Measurements from ENCODE around the gene VMP1.
"Not testable (repeated sequence)": the region's sequence is repeated elsewhere in the genome, so short reads cannot be mapped to it uniquely, and the experiment has no call there.

The VMP1 gene

GRCh38 chr17:59839651-59840328 is 132.3 kb downstream of the VMP1 start:
- H3K36me3 ChIP-seq, result peaks cover 0 to 28% (median 0%) of the 10 kb centered on the region in 3 donors
- intact Hi-C loops (cut with DNase I; ENCODE audit: low total_unique reads), result loop anchor here (2.0 kb wide), 1 partner anchor 87 kb away; no protein-coding TSS in a partner anchor
- no peak for DNase-seq
- H3K4me3 ChIP-seq, result peak overlapping the region; percentile 63
- H3K9me3 ChIP-seq, result no peaks in the 10 kb centered on the region
- H3K4me1 ChIP-seq, result peaks cover 4 to 65% (median 17%) of the 10 kb centered on the region in 4 donors
- no peak for TF ChIP-seq CTCF (IDR thresholded peaks at IDR 0.05)
- H3K27me3 ChIP-seq, result no peaks in the 10 kb centered on the region
- H3K27ac ChIP-seq, result peak overlapping the region; percentile 88 to 89

- Histone ChIP-seq H3K4me1 (peaks cover 4 to 72% (median 24%) of the 10 kb centered on the region in 4 donors), H3K9me3 (no peaks in the 10 kb centered on the region), H3K4me3 (peak overlapping the region; percentile 63), H3K36me3 (peaks cover 0 to 28% (median 0%) of the 10 kb centered on the region in 3 donors), H3K27ac (peak overlapping the region; percentile 88 to 89), H3K27me3 (no peaks in the 10 kb centered on the region)
- TF ChIP-seq CTCF (IDR thresholded peaks at IDR 0.05), result no peak
- intact Hi-C loops (cut with DNase I; ENCODE audit: low total_unique reads), result no loop called here
- no peak for DNase-seq
Observed at GRCh38 chr17:59840329-59841090, 133.1 kb downstream of the VMP1 start.

- H3K9me3 ChIP-seq; DNase-seq; intact Hi-C loops (cut with DNase I; ENCODE audit: low total_unique reads); H3K27me3 ChIP-seq: not testable (repeated sequence)
- peaks cover 0 to 28% (median 0%) of the 10 kb centered on the region in 3 donors for H3K36me3 ChIP-seq
- H3K4me3 ChIP-seq, result peak overlapping the region; percentile 63
- H3K4me1 ChIP-seq, result peaks cover 4 to 78% (median 30%) of the 10 kb centered on the region in 4 donors
- H3K27ac ChIP-seq, result peak overlapping the region; percentile 88 to 89
Observed at GRCh38 chr17:59841091-59841881, 133.8 kb downstream of the VMP1 start.

GRCh38 chr17:59841882-59842263 is 134.4 kb downstream of the VMP1 start:
- Histone ChIP-seq H3K36me3 (peaks cover 0 to 28% (median 0%) of the 10 kb centered on the region in 3 donors), H3K4me1 (peaks cover 1 to 78% (median 31%) of the 10 kb centered on the region in 4 donors), H3K27ac (peak overlapping the region; percentile 88 to 89), H3K4me3 (peak overlapping the region; percentile 63)
- intact Hi-C loops (cut with DNase I; ENCODE audit: low total_unique reads); H3K27me3 ChIP-seq; H3K9me3 ChIP-seq; DNase-seq: not testable (repeated sequence)

GRCh38 chr17:59842901-59843652 is 135.6 kb downstream of the VMP1 start:
- no peak overlapping the region for H3K4me3 ChIP-seq
- peak overlapping the region; percentile 88 to 89 for H3K27ac ChIP-seq
- no peak for TF ChIP-seq CTCF (IDR thresholded peaks at IDR 0.05)
- H3K9me3 ChIP-seq, result no peaks in the 10 kb centered on the region
- peaks cover 0 to 28% (median 0%) of the 10 kb centered on the region in 3 donors for H3K36me3 ChIP-seq
- no peak for DNase-seq
- intact Hi-C loops (cut with DNase I; ENCODE audit: low total_unique reads), result no loop called here
- H3K4me1 ChIP-seq, result peaks cover 0 to 84% (median 32%) of the 10 kb centered on the region in 4 donors
- no peaks in the 10 kb centered on the region for H3K27me3 ChIP-seq

Data from tibial artery (tissue), 4 donors.